ENCODE results near the gene LMOD3.

DNA sequence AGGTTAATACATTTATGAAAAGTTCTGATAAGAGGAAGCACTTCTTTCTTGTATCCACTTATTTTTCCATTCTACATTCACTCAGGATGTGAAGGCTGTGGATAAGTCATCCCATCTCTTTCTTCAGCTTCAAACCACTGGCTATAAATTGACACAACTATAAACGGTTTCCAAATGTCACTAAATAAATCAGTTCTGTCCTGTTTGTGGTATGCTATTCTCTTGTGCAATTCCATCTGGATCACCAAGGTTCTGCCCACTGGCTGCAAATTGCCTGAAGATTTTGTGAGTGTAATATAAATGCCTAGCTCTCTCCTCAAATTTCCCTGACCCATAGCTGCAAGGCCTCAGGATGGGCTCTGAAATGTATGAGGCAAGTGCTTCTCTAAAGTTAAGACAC is 7.1 kb upstream of the LMOD3 start:
- TF ChIP-seq FOXM1 (IDR thresholded peaks at IDR 0.05; ENCODE audit: borderline replicate concordance): no peak
- no peak for TF ChIP-seq FOXK2 (IDR thresholded peaks at IDR 0.05)
- TF ChIP-seq, protein P1, sequence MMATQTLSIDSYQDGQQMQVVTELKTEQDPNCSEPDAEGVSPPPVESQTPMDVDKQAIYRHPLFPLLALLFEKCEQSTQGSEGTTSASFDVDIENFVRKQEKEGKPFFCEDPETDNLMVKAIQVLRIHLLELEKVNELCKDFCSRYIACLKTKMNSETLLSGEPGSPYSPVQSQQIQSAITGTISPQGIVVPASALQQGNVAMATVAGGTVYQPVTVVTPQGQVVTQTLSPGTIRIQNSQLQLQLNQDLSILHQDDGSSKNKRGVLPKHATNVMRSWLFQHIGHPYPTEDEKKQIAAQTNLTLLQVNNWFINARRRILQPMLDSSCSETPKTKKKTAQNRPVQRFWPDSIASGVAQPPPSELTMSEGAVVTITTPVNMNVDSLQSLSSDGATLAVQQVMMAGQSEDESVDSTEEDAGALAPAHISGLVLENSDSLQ (IDR thresholded peaks at IDR 0.05): 0 out of 2 replicates have a peak, but pooled peaks have one; percentile 11
